HUES6 (cell line): Measurements from ENCODE around the gene TMEM151A.

ENCODE experiments used
- H3K27ac ChIP-seq: 2 replicates; pipeline ENCODE4 v1.7.0; 2013; ENCODE audit warnings: low read depth, mild to moderate bottlenecking, low read length, inconsistent platforms
- H3K27me3 ChIP-seq: 2 replicates; pipeline ENCODE4 v1.6.1; 2013; ENCODE audit warnings: low read length; ENCODE audit not compliant: control insufficient read depth, insufficient read depth
- H3K36me3 ChIP-seq: 2 replicates; pipeline ENCODE4 v1.6.1; 2013; ENCODE audit warnings: low read length; ENCODE audit not compliant: control insufficient read depth, insufficient read depth
- H3K4me1 ChIP-seq: 2 replicates; pipeline ENCODE4 v1.6.1; 2013; ENCODE audit warnings: low read length; ENCODE audit not compliant: control insufficient read depth, insufficient read depth
- H3K4me3 ChIP-seq: 2 replicates; pipeline ENCODE4 v1.5.1; 2013; ENCODE audit warnings: low read depth, low read length
- H3K9ac ChIP-seq: one replicate; pipeline ENCODE4 v1.6.1; 2013; ENCODE audit warnings: mild to moderate bottlenecking, low read length
- H3K9me3 ChIP-seq: 2 replicates; pipeline ENCODE4 v1.6.1; 2013; ENCODE audit warnings: low read depth, low read length; ENCODE audit not compliant: control insufficient read depth, insufficient read depth

Gene TMEM151A

GRCh38 chr11:66311965-66312548, 20.4 kb downstream of the TMEM151A start:
- Histone ChIP-seq H3K27ac (no peak overlapping the region), H3K9me3 (no peaks in the 10 kb centered on the region), H3K4me1 (peaks cover 21% of the 10 kb centered on the region), H3K27me3 (no peaks in the 10 kb centered on the region; the same call in 1 of the 2 replicates), H3K36me3 (no peaks in the 10 kb centered on the region), H3K9ac (peak overlapping the region; percentile 62), H3K4me3 (peak overlapping the region; percentile 74)

GRCh38 chr11:66312549-66313320, 21.0 kb downstream of the TMEM151A start:
- Histone ChIP-seq H3K9ac (peak overlapping the region; percentile 47), H3K9me3 (no peaks in the 10 kb centered on the region), H3K27me3 (no peaks in the 10 kb centered on the region; the same call in 1 of the 2 replicates), H3K27ac (peak overlapping the region; percentile 72; the same call in 1 of the 2 replicates), H3K36me3 (no peaks in the 10 kb centered on the region), H3K4me1 (peaks cover 27% of the 10 kb centered on the region), H3K4me3 (peak overlapping the region; percentile 74)

GRCh38 chr11:66313321-66314185, 21.9 kb downstream of the TMEM151A start:
- H3K9ac ChIP-seq, result peak overlapping the region; percentile 59
- H3K9me3 ChIP-seq, result no peaks in the 10 kb centered on the region
- H3K4me3 ChIP-seq, result peak overlapping the region; percentile 56
- peaks cover 35% of the 10 kb centered on the region for H3K4me1 ChIP-seq
- H3K27ac ChIP-seq, result peak overlapping the region; percentile 72; the same call in 1 of the 2 replicates
- H3K27me3 ChIP-seq, result no peaks in the 10 kb centered on the region; the same call in 1 of the 2 replicates
- no peaks in the 10 kb centered on the region for H3K36me3 ChIP-seq

GRCh38 chr11:66314186-66314501, 22.4 kb downstream of the TMEM151A start:
- H3K9ac ChIP-seq, result peak overlapping the region; percentile 59
- H3K9me3 ChIP-seq, result peaks cover 3% of the 10 kb centered on the region; the same call in 1 of the 2 replicates
- no peak overlapping the region; the same call in 1 of the 2 replicates for H3K27ac ChIP-seq
- H3K4me3 ChIP-seq, result 0 out of 2 replicates have a peak overlapping the region, but pooled peaks have one; percentile 56
- no peaks in the 10 kb centered on the region; the same call in 1 of the 2 replicates for H3K27me3 ChIP-seq
- peaks cover 36% of the 10 kb centered on the region for H3K4me1 ChIP-seq
- H3K36me3 ChIP-seq, result no peaks in the 10 kb centered on the region

- H3K9ac ChIP-seq, result no peak overlapping the region
Measured at GRCh38 chr11:66314561-66315497, 23.1 kb downstream of the TMEM151A start.

GRCh38 chr11:66315498-66315885, 23.8 kb downstream of the TMEM151A start:
- no peaks in the 10 kb centered on the region for H3K36me3 ChIP-seq
- no peaks in the 10 kb centered on the region; the same call in 1 of the 2 replicates for H3K27me3 ChIP-seq
- H3K9me3 ChIP-seq, result peaks cover 4% of the 10 kb centered on the region; the same call in 1 of the 2 replicates
- no peak overlapping the region for H3K27ac ChIP-seq
- no peak overlapping the region for H3K9ac ChIP-seq
- H3K4me1 ChIP-seq, result peaks cover 36% of the 10 kb centered on the region
- H3K4me3 ChIP-seq, result no peak overlapping the region

More at GRCh38 chr11:66314561-66315497, 23.1 kb downstream of the TMEM151A start:
- peaks cover 4% of the 10 kb centered on the region; the same call in 1 of the 2 replicates for H3K9me3 ChIP-seq
- H3K27me3 ChIP-seq, result no peaks in the 10 kb centered on the region; the same call in 1 of the 2 replicates
- H3K27ac ChIP-seq, result no peak overlapping the region
- H3K36me3 ChIP-seq, result no peaks in the 10 kb centered on the region
- peaks cover 36% of the 10 kb centered on the region for H3K4me1 ChIP-seq
- no peak overlapping the region for H3K4me3 ChIP-seq

GRCh38 chr11:66315921-66316811, 24.5 kb downstream of the TMEM151A start:
- no peak overlapping the region for H3K27ac ChIP-seq
- peaks cover 33% of the 10 kb centered on the region for H3K4me1 ChIP-seq
- no peak overlapping the region for H3K9ac ChIP-seq
- no peaks in the 10 kb centered on the region for H3K36me3 ChIP-seq
- no peaks in the 10 kb centered on the region; the same call in 1 of the 2 replicates for H3K27me3 ChIP-seq
- H3K4me3 ChIP-seq, result no peak overlapping the region
- peaks cover 4% of the 10 kb centered on the region; the same call in 1 of the 2 replicates for H3K9me3 ChIP-seq

- peak within 1 kb of the TSS; percentile 43; the same call in 1 of the 2 replicates for H3K27ac ChIP-seq
- H3K4me3 ChIP-seq, result 0 out of 2 replicates have a peak within 1 kb of the TSS, but pooled peaks have one; percentile 1
Measured at GRCh38 chr11:66316849-66317251, 25.2 kb downstream of the TMEM151A start, which contains the start of gene CD248. CD248 (minus strand) TSS chr11:66317044; CDS start chr11:66317027, 17 bp downstream.

GRCh38 chr11:66317322-66317722, 25.6 kb downstream of the TMEM151A start:
- Histone ChIP-seq H3K4me3 (0 out of 2 replicates have a peak overlapping the region, but pooled peaks have one; percentile 1), H3K9me3 (peaks cover 4% of the 10 kb centered on the region; the same call in 1 of the 2 replicates), H3K36me3 (no peaks in the 10 kb centered on the region), H3K27me3 (no peaks in the 10 kb centered on the region; the same call in 1 of the 2 replicates), H3K9ac (peak overlapping the region; percentile 20), H3K4me1 (peaks cover 29% of the 10 kb centered on the region), H3K27ac (peak overlapping the region; percentile 43; the same call in 1 of the 2 replicates)

More at GRCh38 chr11:66316849-66317251, 25.2 kb downstream of the TMEM151A start, which contains the start of gene CD248:
- H3K36me3 ChIP-seq, result no peaks in the 10 kb centered on the region
- peaks cover 29% of the 10 kb centered on the region for H3K4me1 ChIP-seq
- H3K9me3 ChIP-seq, result peaks cover 4% of the 10 kb centered on the region; the same call in 1 of the 2 replicates
- H3K27me3 ChIP-seq, result no peaks in the 10 kb centered on the region; the same call in 1 of the 2 replicates
- H3K9ac ChIP-seq, result peak within 1 kb of the TSS; percentile 20
